HepG2 (cell line): Measurements from ENCODE around the gene TRAF3. TPM values are rescaled to one million over a fixed set of nuclear protein-coding genes. Genes with fewer than 3 reads are reported as not detected.

ENCODE experiments used
- ATAC-seq: fragments of 200-7000 bp; cut with Tn5 transposase; 3 replicates; pipeline ENCODE4 v1.9.1; 2020; ENCODE audit warnings: mild to moderate bottlenecking, moderate library complexity
- BruUV-seq: library from RNA; stranded (reverse); fragments of 400-500 nt; replicated peaks from 2 replicates; lab custom pipeline; 2021; lab: Mats Ljungman, UMichigan
- CTCF ChIA-PET: fragments of 300-600 bp; formaldehyde crosslinking; extraction: SDS; loops from one replicate; lab custom pipeline; 2021; ENCODE audit warnings: low total read pairs, inconsistent platforms, low intra/inter-chr PET ratio; lab: Yijun Ruan, JAX
- POLR2A ChIA-PET: fragments of 350-600 bp; sonication (Branson Sonifier 250); formaldehyde crosslinking; loops from one replicate; lab custom pipeline; 2020; ENCODE audit warnings: antibody characterized with exemption, inconsistent platforms; lab: Yijun Ruan, JAX
- DNase-seq: peaks from one replicate; pipeline ENCODE4 v3.0.0-alpha.2; 2015; ENCODE audit warnings: low spot score
- FAIRE-seq: peaks from 3 replicates; lab custom pipeline; 2011; peaks lifted over from hg19 to GRCh38; lab: Jason Lieb, UNC
- H2AFZ ChIP-seq: one replicate; pipeline ENCODE4 v1.6.1; 2011; ENCODE audit warnings: low read length, inconsistent platforms
- H3K27ac ChIP-seq: fragments of 300-600 bp; 3 replicates; pipeline ENCODE4 v1.8.0; 2011; ENCODE audit warnings: mixed run types, mild to moderate bottlenecking, mixed read lengths, low read length, inconsistent platforms; ENCODE audit not compliant: insufficient read depth; ENCODE audit errors: extremely low read length
- H3K27me3 ChIP-seq, 2 experiments: fragments of 200-600 bp in 1 of 2; 2 replicates in 1 of 2; 3 replicates in 1 of 2; pipeline versions ENCODE4 v1.6.0 to v1.8.0; 2011; ENCODE audit warnings: low read length in 2 of 2, mild to moderate bottlenecking in 2 of 2, moderate library complexity in 2 of 2, inconsistent platforms in 1 of 2; ENCODE audit not compliant: insufficient read depth in 2 of 2, control insufficient read depth in 1 of 2
- H3K36me3 ChIP-seq, 2 experiments: fragments of 200-600 bp in 1 of 2; replicated peaks in 1 of 2; 2 replicates in 1 of 2; 3 replicates in 1 of 2; pipeline versions ENCODE4 v1.5.1 to v1.8.0; 2011; ENCODE audit warnings: low read length in 2 of 2, inconsistent platforms in 1 of 2; ENCODE audit not compliant: insufficient read depth in 2 of 2, control insufficient read depth in 1 of 2
- H3K4me1 ChIP-seq: 2 replicates; pipeline ENCODE4 v1.5.1; 2012; ENCODE audit warnings: low read length, inconsistent platforms; ENCODE audit not compliant: insufficient read depth
- H3K4me2 ChIP-seq: 2 replicates; pipeline ENCODE4 v1.6.0; 2011; ENCODE audit warnings: low read depth, low read length, inconsistent platforms
- H3K4me3 ChIP-seq, 3 experiments: fragments of 200-600 bp in 1 of 3; sonication (generic), shearing (Covaris generic) in 1 of 3; replicated peaks in 1 of 3; 2 replicates each; pipeline ENCODE4 v1.5.1; 2011 to 2016; ENCODE audit warnings: low read length in 3 of 3, inconsistent platforms in 2 of 3, low read depth in 2 of 3, mild to moderate bottlenecking in 2 of 3, control low read depth in 1 of 3, mixed read lengths in 1 of 3; ENCODE audit not compliant: insufficient read depth in 1 of 3
- H3K79me2 ChIP-seq: one replicate; pipeline ENCODE4 v1.6.1; 2011; ENCODE audit warnings: low read length, inconsistent platforms; ENCODE audit not compliant: insufficient read depth
- H3K9ac ChIP-seq: 2 replicates; pipeline ENCODE4 v1.6.0; 2011; ENCODE audit warnings: mild to moderate bottlenecking, low read depth, low read length, inconsistent platforms; ENCODE audit not compliant: insufficient read depth
- H3K9me3 ChIP-seq: 2 replicates; pipeline ENCODE4 v1.5.1; 2012; ENCODE audit warnings: mild to moderate bottlenecking, low read length
- H4K20me1 ChIP-seq: 2 replicates; pipeline ENCODE4 v1.6.0; 2011; ENCODE audit warnings: inconsistent platforms, mild to moderate bottlenecking, low read length, moderate library complexity; ENCODE audit not compliant: insufficient read depth
- GZF1 ChIP-seq: sonication (generic); formaldehyde crosslinking; IDR thresholded peaks from 2 replicates; pipeline ENCODE4 v1.5.1; 2020; ENCODE audit warnings: mild to moderate bottlenecking, missing genetic modification reagents
- HDAC1 ChIP-seq: sonication (generic); formaldehyde crosslinking; IDR thresholded peaks from 2 replicates; pipeline ENCODE4 v1.5.1; 2020; ENCODE audit warnings: mild to moderate bottlenecking, missing genetic modification reagents
- JUND ChIP-seq: sonication (generic); formaldehyde crosslinking; IDR thresholded peaks from 2 replicates; pipeline ENCODE4 v1.8.0; 2022; ENCODE audit warnings: mild to moderate bottlenecking, missing genetic modification reagents
- KAT8 ChIP-seq: IDR thresholded peaks from 2 replicates; pipeline ENCODE4 v1.6.1; 2016; ENCODE audit warnings: missing genetic modification reagents, missing compliant biosample characterization
- KDM4B ChIP-seq: sonication (generic); formaldehyde crosslinking; IDR thresholded peaks from 2 replicates; pipeline ENCODE4 v1.4.0; 2020; ENCODE audit warnings: missing genetic modification reagents
- LBX2 ChIP-seq: sonication (generic); formaldehyde crosslinking; IDR thresholded peaks from 2 replicates; pipeline ENCODE4 v1.5.0; 2020; ENCODE audit warnings: missing genetic modification reagents, mild to moderate bottlenecking, borderline replicate concordance
- MTA1 ChIP-seq: sonication (generic); formaldehyde crosslinking; IDR thresholded peaks from 2 replicates; pipeline ENCODE4 v1.4.0; 2020; ENCODE audit warnings: missing genetic modification reagents, mild to moderate bottlenecking, borderline replicate concordance
- REL ChIP-seq: sonication (generic); formaldehyde crosslinking; conservative IDR thresholded peaks from 2 replicates; pipeline ENCODE4 v1.8.0; 2022; ENCODE audit warnings: mild to moderate bottlenecking, missing genetic modification reagents, moderate library complexity
- SRY ChIP-seq: sonication (generic); formaldehyde crosslinking; IDR thresholded peaks from 2 replicates; pipeline ENCODE4 v1.8.0; 2022; ENCODE audit warnings: mild to moderate bottlenecking, missing genetic modification reagents
- TAF1 ChIP-seq: sonication (generic); formaldehyde crosslinking; IDR thresholded peaks from 2 replicates; pipeline ENCODE4 v1.4.0; 2020; ENCODE audit warnings: missing genetic modification reagents
- ZBTB37 ChIP-seq: sonication (generic); formaldehyde crosslinking; IDR thresholded peaks from 2 replicates; pipeline ENCODE4 v1.4.0; 2020; ENCODE audit warnings: mild to moderate bottlenecking, missing genetic modification reagents
- ZBTB44 ChIP-seq: sonication (generic); formaldehyde crosslinking; IDR thresholded peaks from 2 replicates; pipeline ENCODE4 v1.4.0; 2020; ENCODE audit warnings: missing genetic modification reagents
- ZNF264 ChIP-seq: sonication (generic); formaldehyde crosslinking; IDR thresholded peaks from 2 replicates; pipeline ENCODE4 v1.4.0; 2020; ENCODE audit warnings: missing genetic modification reagents
- ZNF644 ChIP-seq: IDR thresholded peaks from 2 replicates; pipeline ENCODE4 v1.6.1; 2016; ENCODE audit warnings: low read depth
- ZSCAN25 ChIP-seq: sonication (generic); formaldehyde crosslinking; IDR thresholded peaks from 2 replicates; pipeline ENCODE4 v1.8.0; 2022; ENCODE audit warnings: mild to moderate bottlenecking, missing genetic modification reagents
- WGBS: methylation state at CpG from one replicate; pipeline ENCODE4 v1.1.6; 2017; ENCODE audit warnings: low lambda C conversion rate; 5-methylcytosine and 5-hydroxymethylcytosine counted together
- in situ Hi-C: cut with HindIII; loops from 2 replicates; pipeline ENCODE4 v1.10.0; 2017; ENCODE audit warnings: low pct_unique_long_range_greater_than_20kb; ENCODE audit not compliant: extremely low pct_ligation_motif_present
- intact Hi-C: fragments of 100-400 bp; cut with micrococcal nuclease; formaldehyde crosslinking; loops from one replicate; pipeline ENCODE4 v1.10.0; 2022; ENCODE audit not compliant: unreplicated experiment
- polyA plus RNA-seq, 8 experiments: library from polyadenylated mRNA; depleted of rRNA in 3 of 8; stranded (reverse) in 7 of 8; unstranded in 1 of 8; fragments of >200 nt; fragmentation: Illumina TruSeq in 4 of 8; extraction: Trizol in 4 of 8; gene quantifications; 2 replicates each; pipeline versions ENCODE4 v1.2.1 to v1.2.3, GENCODE V29; 2011 to 2016; ENCODE audit warnings: low read depth in 4 of 8, missing spikeins in 1 of 8, mixed read lengths in 1 of 8; ENCODE audit not compliant: insufficient read depth in 1 of 8
- total RNA-seq, 5 experiments: library from RNA; depleted of rRNA; stranded (reverse); fragments of >200 nt; fragmentation: Illumina TruSeq; extraction: Trizol; gene quantifications; 2 replicates each; pipeline ENCODE4 v1.2.3, GENCODE V29; 2016; ENCODE audit warnings: low read depth in 1 of 5

The TRAF3 gene
- total and polyA plus RNA-seq, 2 of the 13 experiments (the other 11 are each of a cell fraction or from before 2014, with no cell fraction given), result 6.9 to 12.2 TPM

- Histone ChIP-seq H3K4me2 (no peak overlapping the region), H3K27ac (no peak overlapping the region), H3K4me1 (no peaks in the 10 kb centered on the region), H4K20me1 (no peaks in the 10 kb centered on the region), H3K9me3 (no peaks in the 10 kb centered on the region), H3K4me3 (no peak overlapping the region), H3K36me3 (peaks cover 19 to 24% of the 10 kb centered on the region in 2 experiments; a peak in 4 of 5 replicates), H3K79me2 (no peaks in the 10 kb centered on the region), H3K27me3 (no peaks in the 10 kb centered on the region), H3K9ac (no peak overlapping the region), H2AFZ (no peak overlapping the region)
- in situ Hi-C loops, result no loop called here
- BruUV-seq, result no TSS peak
- ATAC-seq, result no peak
- TF ChIP-seq KDM4B (no peak), TAF1 (no peak)
- ChIA-PET CTCF (no interaction called here), POLR2A (no interaction called here)
- 98% methylated on average over 9 of the region's 15 CpGs for WGBS
- FAIRE-seq, result no peak
- intact Hi-C loops, result no loop called here
- no peak for DNase-seq
These were observed 166.7 kb downstream of the TRAF3 start for GRCh38 chr14:102943979-102944378.

GRCh38 chr14:102944448-102945330 is 167.4 kb downstream of the TRAF3 start:
- no peak for FAIRE-seq
- TF ChIP-seq LBX2 (CRISPR knock-in tag) (no peak), KAT8 (CRISPR knock-in tag) (no peak), GZF1 (CRISPR knock-in tag) (no peak), MTA1 (no peak), ZBTB44 (CRISPR knock-in tag) (no peak), ZNF264 (CRISPR knock-in tag) (no peak), JUND (CRISPR knock-in tag) (no peak), ZSCAN25 (no peak), SRY (CRISPR knock-in tag) (no peak), ZBTB37 (CRISPR knock-in tag) (no peak), REL (CRISPR knock-in tag) (no peak), ZNF644 (CRISPR knock-in tag) (no peak), HDAC1 (no peak)

More at GRCh38 chr14:102944448-102945330, 167.4 kb downstream of the TRAF3 start:
- Histone ChIP-seq H3K27ac (no peak overlapping the region), H4K20me1 (no peaks in the 10 kb centered on the region), H3K4me2 (no peak overlapping the region), H3K9me3 (no peaks in the 10 kb centered on the region), H2AFZ (no peak overlapping the region), H3K36me3 (peaks cover 27% of the 10 kb centered on the region in 2 experiments; a peak in 4 of 5 replicates), H3K79me2 (no peaks in the 10 kb centered on the region), H3K4me1 (no peaks in the 10 kb centered on the region), H3K27me3 (no peaks in the 10 kb centered on the region), H3K4me3 (no peak overlapping the region), H3K9ac (no peak overlapping the region)
- DNase-seq, result no peak
- in situ Hi-C loops, result no loop called here
- WGBS, result 96% methylated on average over 21 of the region's 36 CpGs
- ATAC-seq, result peak; percentile 13; the same call in 1 of the 3 replicates
- ChIA-PET CTCF (no interaction called here), POLR2A (no interaction called here)
- intact Hi-C loops, result no loop called here
- no TSS peak for BruUV-seq
